ENCODE measurements around the gene L2HGDH.

L2HGDH gene

DNA sequence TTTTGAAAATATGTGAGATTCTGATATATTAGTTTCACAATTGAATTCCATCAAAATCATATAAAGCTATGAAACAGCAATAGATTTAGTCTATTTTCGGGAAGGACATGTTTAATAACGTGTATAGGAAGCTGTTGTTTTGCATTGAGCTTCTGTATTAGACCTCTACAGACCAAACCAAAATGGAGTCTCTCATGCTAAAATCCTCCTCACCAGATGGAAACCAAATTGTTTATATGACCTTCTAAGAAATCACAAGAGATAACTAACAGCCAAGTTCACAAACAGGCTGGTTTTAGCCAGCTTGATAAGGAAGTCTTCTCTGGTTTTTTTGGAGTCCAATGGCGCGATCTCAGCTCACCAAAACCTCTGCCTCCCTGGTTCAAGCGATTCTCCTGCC is 23.9 kb downstream of the L2HGDH start:
- DNase-seq (ENCODE audit: low read depth) = no peak

DNA sequence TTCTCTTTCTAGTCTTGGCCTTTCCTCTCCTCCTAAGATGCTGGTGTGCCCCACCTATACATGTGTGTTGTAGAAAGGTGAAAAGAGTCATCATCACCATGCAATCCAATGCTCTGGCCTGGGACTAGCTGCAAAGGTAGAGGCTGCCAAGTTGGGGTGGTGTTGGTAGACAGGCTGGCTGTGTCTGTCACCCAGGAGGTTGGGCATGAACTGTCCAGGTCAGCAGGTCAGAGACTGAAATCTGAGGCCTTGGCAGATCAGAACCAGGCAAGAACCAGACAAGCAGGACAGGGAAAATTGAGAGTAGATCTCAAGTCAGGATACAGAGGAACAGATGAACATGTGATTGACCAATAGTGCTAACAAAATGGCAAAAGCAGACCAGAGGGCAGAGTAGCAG is 26.2 kb downstream of the L2HGDH start:
- DNase-seq (ENCODE audit: low read depth) = no peak

DNA sequence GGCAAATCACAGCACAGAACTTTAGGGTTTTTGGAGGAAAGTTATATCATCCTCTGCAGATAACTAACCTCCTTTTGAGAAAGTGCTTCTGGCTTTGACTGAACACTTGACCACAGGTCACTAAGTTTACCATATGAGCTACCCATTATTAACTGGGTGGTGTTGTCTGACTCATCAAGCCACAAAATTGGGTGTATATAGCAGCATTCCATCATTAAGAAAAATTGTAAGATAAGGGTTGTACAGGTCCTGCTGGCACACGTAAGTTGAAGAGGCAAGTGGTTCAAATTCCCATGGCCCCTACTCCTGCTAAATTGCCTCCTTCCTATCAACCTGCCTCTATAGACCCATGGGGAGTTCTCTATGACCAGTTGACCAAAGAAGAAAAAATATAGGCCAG is 39.5 kb downstream of the L2HGDH start:
- no peak for DNase-seq (ENCODE audit: low read depth)

DNA sequence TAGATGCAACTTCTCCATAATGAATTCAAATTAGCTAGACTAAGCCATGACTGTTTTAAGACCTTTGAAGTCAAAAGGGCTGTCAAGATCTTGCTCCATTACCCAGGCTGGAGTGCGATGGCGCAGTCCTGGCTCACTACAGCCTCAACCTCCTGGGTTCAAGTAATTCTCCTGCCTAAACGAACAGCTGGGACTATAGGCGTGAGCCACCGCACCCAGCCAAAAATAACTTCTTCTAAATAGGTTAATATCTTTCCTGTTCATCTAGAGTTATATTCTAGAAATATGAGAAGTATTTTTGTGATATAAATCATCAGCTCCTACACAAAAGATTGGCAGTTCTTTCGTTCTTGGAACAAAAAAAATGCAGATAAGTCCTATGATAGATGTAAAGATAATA is 41.1 kb downstream of the L2HGDH start:
- DNase-seq (ENCODE audit: low read depth) = no peak

DNA sequence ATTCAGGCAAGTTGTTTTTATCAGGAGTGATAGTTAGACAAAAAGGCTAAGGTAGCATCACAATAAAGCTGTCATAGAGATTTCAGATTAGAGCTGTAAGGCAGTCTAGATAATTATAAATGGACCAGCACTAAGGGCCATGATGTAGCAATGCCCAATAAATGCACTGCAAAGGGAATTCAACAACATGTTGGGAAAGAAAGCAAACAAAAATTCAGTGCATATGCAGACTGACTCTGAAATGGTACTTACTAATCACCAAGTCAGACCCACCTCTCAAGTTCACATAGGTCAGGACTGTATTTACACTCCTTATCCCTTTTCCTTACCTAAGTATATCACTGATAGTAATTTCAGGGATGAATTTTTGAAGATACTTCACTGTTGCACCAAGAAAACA is 47.0 kb downstream of the L2HGDH start:
- DNase-seq (ENCODE audit: low read depth) = no peak

DNA sequence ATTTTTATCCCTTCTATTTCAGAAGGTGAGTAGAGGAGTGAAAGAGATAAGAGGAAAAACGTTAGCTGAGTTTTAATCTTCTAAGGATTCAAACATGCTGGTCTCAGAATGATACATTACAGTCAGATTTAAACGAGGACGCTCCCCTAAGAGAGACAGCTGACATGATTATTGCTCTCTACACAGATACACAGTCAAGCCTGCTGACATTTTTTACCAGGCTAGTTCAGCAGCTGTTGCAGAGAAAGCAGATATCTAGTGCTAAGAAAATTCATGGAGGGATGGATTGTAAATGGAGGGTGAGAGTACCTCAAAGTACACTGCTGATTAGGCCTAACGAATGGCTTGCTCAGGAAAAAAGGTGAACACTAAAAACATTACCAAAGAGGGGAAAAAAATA is 48.7 kb downstream of the L2HGDH start:
- no peak for DNase-seq (ENCODE audit: low read depth)

DNA sequence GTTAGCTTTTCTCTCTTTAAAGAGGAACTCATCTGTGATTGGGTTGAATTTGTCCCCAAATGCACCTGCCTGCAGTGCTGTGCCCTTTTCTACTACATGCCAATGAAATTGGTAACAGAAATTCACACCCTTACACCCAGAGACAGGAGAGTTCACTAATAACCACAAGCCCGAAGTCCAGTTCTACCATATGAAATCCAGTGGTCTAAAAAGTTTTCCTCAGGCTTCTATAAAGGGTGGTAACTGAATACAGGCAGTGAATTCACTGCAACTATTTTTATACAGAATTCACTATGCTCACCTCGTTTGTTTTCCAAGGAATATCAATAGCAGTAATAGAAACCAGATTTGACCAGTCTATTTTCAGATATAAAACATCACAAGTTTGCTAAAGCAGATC is 49.2 kb downstream of the L2HGDH start:
- DNase-seq (ENCODE audit: low read depth) = no peak

DNA sequence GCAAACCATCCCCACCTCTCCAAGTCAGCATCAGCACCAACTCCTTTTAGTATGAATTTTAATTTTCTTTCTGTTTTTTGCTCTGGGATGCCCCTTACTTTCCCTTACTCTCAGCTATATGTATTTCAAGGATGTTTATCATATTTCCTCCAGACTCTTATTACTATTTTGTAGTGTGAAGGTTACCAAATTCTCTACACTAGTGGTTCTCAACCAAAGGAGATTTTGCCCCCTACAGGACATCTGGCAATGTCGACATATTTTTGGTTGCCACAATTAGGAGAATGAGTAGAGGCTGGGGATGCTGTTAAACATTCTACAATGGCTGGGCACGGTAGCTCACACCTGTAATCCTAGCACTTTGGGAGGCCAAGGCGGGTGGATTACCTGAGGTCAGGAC is 51.5 kb downstream of the L2HGDH start:
- DNase-seq (ENCODE audit: low read depth) = peak; percentile 8

DNA sequence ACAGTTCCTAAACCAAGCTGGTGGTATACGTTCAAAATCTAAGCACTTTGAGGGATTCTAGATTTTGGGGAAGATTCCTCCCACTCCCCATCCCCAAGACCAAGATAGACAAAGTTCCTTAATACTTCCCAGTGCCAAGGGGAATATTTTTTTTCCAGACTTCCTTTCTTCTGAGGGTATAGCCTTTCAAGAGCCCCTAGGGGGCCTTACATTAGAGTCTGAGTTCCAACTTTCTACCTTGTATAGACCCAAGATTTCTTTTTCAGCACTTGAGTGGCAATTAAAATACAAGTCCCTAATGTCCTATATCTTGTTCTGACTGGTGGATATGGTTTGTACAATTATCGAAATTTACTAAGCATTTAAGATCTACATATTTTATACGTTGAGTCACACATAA is 52.0 kb downstream of the L2HGDH start:
- no peak for DNase-seq (ENCODE audit: low read depth)

DNA sequence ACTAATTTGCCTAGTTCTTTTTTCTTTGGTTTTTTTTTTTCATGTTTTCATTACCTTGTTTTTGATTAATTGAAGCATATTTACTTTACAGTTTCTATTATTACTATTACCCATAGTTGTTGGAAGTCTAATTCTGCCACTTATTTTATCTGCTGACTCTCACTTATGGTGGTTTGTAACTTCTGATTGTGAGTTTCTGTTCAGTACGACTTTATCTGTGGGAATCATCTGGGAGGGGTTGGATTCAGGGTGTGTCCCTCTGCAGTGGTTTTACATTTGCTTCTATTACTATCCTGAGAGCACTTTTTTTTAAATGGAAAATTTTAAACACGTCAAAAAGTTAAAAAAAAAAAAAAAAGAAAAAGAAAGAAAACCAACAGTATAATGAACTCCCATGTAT is 54.3 kb downstream of the L2HGDH start:
- no peak for DNase-seq (ENCODE audit: low read depth)

DNA sequence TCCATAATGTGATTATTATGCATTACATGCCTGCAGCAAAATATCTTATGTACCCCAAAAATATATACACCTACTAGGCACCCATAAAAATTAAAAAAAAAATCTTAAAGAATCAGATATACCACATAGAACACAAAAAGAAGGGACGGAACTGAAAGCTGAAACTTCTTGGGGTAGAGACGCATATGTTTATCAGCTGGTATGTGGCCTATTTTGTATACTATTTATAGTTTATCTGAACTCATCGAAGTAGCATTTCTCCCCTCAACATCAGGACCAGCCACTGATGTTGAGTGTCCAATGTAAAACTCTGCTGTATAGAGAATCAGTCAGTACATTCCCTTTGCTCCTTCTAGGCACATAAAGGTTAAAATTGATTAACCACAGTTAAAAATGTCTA is 57.8 kb downstream of the L2HGDH start:
- DNase-seq (ENCODE audit: low read depth) = no peak

DNA sequence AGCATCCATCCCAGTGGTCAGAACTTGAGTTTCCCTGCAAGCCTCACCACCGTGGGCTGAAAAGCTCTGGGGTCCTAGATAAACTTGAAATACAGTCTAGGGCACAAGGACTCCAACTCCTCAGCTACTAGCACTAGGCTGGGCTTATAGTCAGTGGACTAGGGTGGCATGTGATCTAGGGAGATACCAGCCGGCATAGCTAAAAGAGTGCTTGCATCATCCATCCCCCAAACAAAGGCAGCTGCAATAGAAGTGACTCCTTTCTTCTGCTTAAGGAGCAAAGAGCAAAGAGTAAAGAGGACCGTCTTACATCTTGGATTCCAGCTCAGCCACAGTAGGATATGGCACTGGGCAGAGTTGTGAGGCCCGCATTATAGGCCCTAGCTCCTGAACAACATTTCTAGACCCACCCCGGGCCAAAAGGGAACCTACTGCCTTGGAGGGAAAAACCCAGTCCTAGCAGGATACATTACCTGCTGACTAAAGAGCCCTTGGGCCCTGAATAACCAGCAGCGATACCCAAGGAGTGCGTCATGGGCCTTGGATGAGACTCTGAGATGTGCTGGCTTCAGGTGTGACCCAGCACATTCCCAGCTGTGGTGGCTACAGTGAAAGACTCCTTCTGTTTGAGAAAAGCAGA is 62.8 kb downstream of the L2HGDH start:
- no peak for DNase-seq (ENCODE audit: low read depth)

DNA sequence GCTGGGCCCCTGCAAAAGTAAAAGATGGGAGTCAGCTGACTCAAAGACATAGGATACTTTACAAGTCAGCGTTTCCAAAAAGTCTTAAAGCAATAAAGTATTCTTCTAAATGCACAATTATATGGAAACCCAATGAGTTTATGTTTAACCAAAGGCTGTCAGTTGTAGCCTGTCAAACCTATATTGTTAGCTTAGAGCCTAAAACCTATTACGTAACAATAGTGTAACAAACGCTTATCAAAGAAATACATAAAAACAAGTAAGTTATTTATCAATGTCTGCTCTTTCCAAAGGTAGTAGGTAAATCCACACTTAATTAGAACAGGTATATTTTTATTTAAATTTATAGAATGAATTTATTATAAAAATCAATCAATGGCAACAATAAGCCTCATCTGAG is 64.8 kb downstream of the L2HGDH start:
- no peak for DNase-seq (ENCODE audit: low read depth)

DNA sequence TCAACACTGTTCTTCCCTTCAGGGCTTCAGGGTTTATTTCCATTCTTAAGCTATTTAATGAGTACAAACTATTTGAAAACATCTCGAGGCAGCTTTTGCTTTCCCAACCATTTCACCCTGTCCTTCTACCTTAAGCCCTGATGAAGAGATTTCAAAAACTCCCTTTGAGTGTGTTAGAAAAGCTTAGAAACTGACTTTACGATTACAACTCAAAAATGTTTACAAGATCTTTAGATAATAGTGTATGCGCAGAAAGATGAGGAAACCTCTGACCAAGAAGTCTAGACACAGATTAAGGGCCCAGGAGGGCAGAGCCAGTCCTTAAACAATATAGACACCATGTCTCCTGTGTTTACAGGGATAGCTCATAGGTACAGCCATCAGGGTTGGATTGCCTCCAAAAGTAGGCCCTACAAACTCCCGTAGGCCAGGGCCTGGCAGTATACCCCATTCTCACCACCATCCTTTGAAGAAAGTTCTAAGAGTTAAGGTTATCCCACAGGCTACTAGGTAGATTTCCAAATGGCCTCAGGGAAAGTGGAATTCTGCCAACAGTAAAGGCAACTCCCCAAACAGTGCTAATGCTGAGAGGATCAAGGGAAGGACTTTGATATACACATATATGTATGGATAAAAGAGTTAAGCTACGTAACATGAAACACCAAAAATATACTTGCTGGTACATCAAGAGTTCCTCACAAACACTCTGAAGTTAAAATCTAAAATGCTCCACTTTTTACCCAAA is 69.3 kb downstream of the L2HGDH start:
- DNase-seq (ENCODE audit: low read depth) = no peak

DNA sequence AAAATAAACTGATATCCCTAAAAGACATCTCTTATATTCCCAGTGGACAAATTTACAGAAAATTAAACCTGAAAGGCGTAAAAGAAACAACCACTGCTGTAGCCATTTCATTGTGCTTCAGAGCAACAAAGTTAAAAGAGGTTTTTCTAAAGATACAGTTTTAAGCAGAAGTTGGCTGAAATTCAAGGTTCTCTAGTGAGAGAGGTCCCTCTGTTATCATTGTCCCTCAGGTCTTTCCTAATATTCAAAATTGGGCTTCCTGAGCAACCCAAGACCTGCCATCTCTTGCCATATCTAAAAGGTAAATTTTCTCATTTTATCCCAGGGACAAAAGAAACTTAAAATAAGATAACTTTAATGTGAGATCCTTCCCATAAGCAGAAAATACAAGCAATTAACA is 69.9 kb downstream of the L2HGDH start:
- DNase-seq (ENCODE audit: low read depth) = no peak

DNA sequence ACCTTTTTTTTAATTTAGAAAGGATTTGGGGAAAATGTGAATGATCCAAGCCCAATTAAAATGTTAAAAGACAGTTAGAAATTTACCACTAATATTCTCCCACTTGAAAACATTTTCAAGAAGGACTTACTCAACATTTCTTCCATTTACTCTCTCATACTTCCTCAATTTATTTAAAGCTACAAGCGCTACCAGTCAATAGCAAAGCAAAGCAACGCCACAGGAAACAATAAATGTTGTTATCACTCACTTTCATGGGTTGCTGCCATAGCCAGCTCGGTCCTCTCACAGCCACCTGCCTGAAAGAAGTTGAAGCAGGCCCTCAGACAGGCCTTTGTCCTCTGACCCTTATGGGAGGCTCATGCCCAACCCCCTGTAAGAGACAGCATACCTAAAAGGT is 74.6 kb downstream of the L2HGDH start:
- no peak for DNase-seq (ENCODE audit: low read depth)

DNA sequence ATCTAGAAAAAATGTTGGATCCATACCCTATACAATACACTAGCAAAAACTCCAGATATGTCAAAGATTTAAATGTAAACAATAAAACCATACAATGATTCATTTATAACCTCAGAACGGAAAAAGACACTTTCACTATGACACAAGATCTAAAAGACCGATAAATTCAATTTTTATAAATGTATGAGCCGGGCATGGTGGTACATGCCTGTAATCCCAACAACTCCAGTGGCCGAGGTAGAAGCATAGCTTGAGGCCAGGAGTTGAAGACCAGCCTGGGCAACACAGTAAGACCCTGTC is 78.1 kb downstream of the L2HGDH start:
- no peak for DNase-seq (ENCODE audit: low read depth)

DNA sequence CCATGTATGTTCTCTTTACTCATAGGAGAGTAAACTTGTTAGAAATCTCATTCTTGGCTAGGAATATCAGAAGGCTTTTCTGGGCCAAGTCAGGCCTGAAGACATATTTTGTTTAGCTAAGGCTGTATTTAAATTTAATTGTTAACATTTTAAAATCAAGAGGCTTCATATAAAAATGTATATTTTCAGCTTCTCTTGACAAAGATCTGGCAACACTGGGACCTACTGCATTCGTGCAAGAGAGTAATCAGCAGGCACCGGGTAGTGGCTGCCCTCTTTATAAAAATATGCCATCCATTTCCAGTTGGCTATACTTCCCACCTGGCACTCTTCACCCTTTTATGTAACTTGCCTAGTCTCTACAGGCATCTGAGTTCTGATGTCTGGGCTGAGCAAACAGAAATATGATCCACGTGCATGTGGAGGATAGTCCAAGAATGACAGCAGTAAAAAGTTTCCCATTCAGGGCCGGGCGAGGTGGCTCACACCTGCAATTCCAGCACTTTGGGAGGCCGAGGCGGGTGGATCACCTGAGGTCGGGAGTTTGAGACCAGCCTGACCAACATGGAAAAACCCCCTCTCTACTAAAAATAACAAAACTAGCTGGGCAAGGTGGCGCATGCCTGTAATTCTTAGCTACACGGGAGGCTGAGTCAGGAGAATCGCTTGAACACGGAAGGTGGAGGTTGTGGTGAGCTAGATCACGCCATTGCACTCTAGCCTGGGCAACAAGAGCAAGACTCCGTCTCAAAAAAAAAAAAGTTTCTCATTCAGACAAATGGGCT is 78.7 kb downstream of the L2HGDH start:
- DNase-seq (ENCODE audit: low read depth) = no peak

DNA sequence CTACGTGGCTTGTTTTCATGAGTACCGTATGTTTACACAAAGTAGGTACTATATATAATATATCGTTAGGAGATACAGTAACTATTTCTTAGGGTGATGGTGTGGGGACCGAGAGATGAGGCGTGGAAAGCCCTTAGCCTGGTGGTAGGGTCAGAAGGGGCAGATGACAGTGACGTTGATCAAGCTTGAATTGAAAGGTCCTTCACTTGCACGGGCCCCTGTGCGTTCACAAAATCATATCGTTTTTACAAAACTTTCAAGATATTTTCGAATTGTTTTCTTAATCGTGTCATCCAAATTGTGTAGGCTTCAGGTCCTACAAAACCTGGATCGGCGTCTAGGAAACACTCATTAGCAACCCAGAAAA is 79.8 kb downstream of the L2HGDH start:
- no peak for DNase-seq (ENCODE audit: low read depth)

DNA sequence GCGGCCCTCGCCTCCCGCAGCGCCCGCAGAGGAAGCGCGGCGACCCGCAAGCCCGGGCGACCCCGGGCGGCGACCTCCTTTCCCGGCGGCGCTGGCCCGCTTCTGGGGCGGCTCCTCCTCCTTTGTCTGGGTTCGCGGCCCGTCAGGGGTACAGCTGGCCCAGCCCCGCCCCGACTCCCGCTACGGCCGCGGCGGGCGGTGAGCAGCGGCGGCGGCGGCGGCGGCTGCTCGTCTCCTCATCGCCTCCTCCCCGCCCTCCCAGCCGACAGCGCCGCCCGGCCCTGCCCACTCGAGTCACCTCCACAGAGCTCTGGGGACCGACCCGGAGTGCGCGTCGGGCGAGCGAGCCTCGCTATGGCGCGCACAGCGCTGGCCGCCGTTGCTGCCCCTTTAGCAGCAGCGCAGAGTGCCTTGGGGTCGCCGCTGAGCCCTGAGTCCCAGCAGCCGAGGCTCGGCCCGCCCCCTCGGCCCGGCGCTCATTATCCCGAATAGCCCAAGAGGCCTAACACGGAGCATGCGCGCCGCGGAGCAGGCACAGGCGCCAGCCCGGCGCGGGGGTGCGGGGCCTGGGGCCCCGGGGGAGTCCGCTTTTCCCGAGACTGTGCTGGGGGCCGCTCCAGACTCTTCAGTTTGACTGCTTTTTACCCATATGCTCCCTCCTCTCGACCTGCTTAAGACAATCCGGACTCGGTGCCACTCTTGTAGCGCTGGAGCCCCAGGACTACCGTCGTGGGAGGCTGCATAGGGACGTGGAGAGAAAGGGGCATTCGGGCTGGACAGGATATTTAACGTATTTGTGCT is 80.4 kb downstream of the L2HGDH start, which contains the start of gene SOS2:
Gene SOS2 (minus strand): TSS at position 104 of the 801 bp plus-strand sequence. CDS start 295 bp downstream, outside the sequence.
- DNase-seq (ENCODE audit: low read depth) = peak; percentile 29

DNA sequence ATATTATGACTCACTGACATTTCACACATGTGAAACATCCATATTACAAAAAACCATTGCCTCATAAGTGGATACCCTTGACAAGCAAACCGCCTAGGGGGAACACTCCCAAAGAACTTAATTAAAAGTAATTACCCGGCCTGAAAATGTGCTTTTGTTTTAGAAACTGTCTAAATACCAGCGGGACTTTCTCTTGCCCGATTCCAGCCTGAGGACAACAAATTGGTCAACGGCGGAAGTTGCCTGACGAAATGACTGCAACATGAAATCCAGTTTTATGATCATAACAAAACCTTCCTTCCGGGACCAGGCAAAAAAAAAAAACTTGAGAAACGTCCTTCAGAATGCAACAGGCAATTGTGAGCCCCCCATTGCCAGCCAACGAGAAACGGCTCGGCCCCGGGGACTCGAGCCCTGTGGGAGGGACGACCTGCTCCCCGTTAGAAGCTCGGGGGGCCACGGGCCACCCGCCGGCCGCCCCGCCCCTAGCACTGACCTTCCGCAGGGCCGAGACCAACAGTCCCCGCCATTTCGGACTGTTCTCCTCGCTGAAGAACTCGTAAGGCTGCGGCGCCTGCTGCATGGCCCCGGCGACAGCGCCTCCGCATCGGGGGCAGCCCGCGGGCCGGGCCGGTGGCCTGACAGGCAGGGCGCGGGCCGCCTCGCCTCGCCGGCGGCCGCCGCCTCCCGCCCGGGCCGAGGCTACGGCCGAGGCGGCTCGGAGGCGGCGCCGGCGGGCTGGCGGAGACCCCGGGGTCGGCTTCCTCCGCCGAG is 81.1 kb downstream of the L2HGDH start:
- peak; percentile 27 for DNase-seq (ENCODE audit: low read depth)

DNA sequence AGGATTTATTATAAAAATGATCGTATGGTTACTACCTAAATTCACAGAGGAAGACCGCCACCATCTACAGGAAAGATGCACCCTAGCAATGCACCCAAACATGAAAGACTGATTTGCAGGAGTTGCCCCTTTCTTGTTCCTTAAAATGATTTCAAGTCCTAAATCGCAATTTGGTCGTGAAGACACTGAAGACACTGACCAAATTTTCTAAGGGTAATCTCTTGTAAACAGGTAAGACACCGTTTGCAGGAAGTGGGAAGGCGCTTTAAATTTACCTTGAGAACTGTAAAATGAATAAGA is 81.7 kb downstream of the L2HGDH start:
- no peak for DNase-seq (ENCODE audit: low read depth)

Data from GM04503 (cell line).